K562 (cell line): ENCODE results near the gene NDUFAF2. TPM values are rescaled to one million over a fixed set of nuclear protein-coding genes. Genes with fewer than 3 reads are reported as not detected.
A peak's percentile ranks its signal among the peaks of the same experiment; 100 is the strongest.

Source experiments
- BCLAF1 ChIP-seq, 2 experiments: fragments of 450-650 bp in 1 of 2; IDR thresholded peaks; 2 replicates each; pipeline ENCODE4 v1.6.1; 2011 to 2017; ENCODE audit warnings: low read depth in 2 of 2, antibody characterized with exemption in 1 of 2, borderline replicate concordance in 1 of 2, low read length in 1 of 2, mild to moderate bottlenecking in 1 of 2, mixed read lengths in 1 of 2; ENCODE audit not compliant: control insufficient read depth in 1 of 2
- EP400 ChIP-seq: fragments of 450-650 bp; IDR thresholded peaks from 2 replicates; pipeline ENCODE4 v1.6.1; 2017; ENCODE audit warnings: antibody characterized with exemption, mild to moderate bottlenecking, moderate library complexity
- ETV6 ChIP-seq, 3 experiments: fragments of 150-350 bp in 1 of 3; sonication (generic) in 1 of 3; formaldehyde crosslinking in 1 of 3; IDR thresholded peaks; 2 replicates each; pipeline versions ENCODE4 v1.6.1 to v1.8.0; 2014 to 2022; ENCODE audit warnings: borderline replicate concordance in 2 of 3, low read depth in 2 of 3, antibody characterized with exemption in 1 of 3, low read length in 1 of 3, mild to moderate bottlenecking in 1 of 3, missing genetic modification reagents in 1 of 3
- GTF2E2 ChIP-seq: fragments of 200-800 bp; sonication (Bioruptor generic); IDR thresholded peaks from 2 replicates; pipeline ENCODE4 v1.6.1; 2016; ENCODE audit warnings: missing genetic modification characterization, missing compliant biosample characterization
- IRF9 ChIP-seq: fragments of 450-650 bp; IDR thresholded peaks from 2 replicates; pipeline ENCODE4 v1.6.1; 2016; ENCODE audit warnings: missing biosample characterization, missing genetic modification characterization
- NBN ChIP-seq: fragments of 450-650 bp; IDR thresholded peaks from 2 replicates; pipeline ENCODE4 v1.6.1; 2016; ENCODE audit warnings: low read depth, mild to moderate bottlenecking
- RFX7 ChIP-seq: fragments of 250-450 bp; sonication (Bioruptor Pico); IDR thresholded peaks from 2 replicates; pipeline ENCODE4 v1.5.1; 2021; ENCODE audit warnings: mild to moderate bottlenecking
- SMARCA5 ChIP-seq: fragments of 450-650 bp; IDR thresholded peaks from 2 replicates; pipeline ENCODE4 v1.6.1; 2016
- SRF ChIP-seq, 2 experiments: fragments of 250-450, 450-650 bp in 1 of 2; sonication (Bioruptor Pico) in 1 of 2; sonication (generic) in 1 of 2; formaldehyde crosslinking; IDR thresholded peaks; 2 replicates each; pipeline versions ENCODE4 v1.5.0 to v1.5.1; 2020 to 2022; ENCODE audit warnings: mild to moderate bottlenecking in 1 of 2, missing genetic modification reagents in 1 of 2
- TCFL5 ChIP-seq: fragments of 250-450 bp; sonication (Bioruptor Pico); conservative IDR thresholded peaks from 2 replicates; pipeline ENCODE4 v1.6.1; 2021; ENCODE audit warnings: mild to moderate bottlenecking, moderate library complexity, matching md5 sums
- TEAD1 ChIP-seq, 2 experiments: fragments of 450-650 bp in 1 of 2; sonication (generic) in 1 of 2; formaldehyde crosslinking; IDR thresholded peaks; 2 replicates each; pipeline versions ENCODE4 v1.4.0 to v1.8.0; 2020 to 2022; ENCODE audit warnings: mild to moderate bottlenecking in 2 of 2, missing genetic modification reagents in 1 of 2
- ZKSCAN3 ChIP-seq: fragments of 250-450 bp; sonication (Bioruptor Pico); IDR thresholded peaks from 2 replicates; pipeline ENCODE4 v1.4.0; 2020
- ZNF277 ChIP-seq: fragments of 250-450 bp; sonication (Bioruptor Pico); IDR thresholded peaks from 2 replicates; pipeline ENCODE4 v1.8.0; 2022; ENCODE audit warnings: inconsistent platforms, mild to moderate bottlenecking, moderate library complexity, borderline replicate concordance
- polyA plus RNA-seq, 8 experiments: library from polyadenylated mRNA; depleted of rRNA in 4 of 8; stranded (reverse) in 5 of 8; unstranded in 3 of 8; fragments of >200 nt; fragmentation: Nextera tagmentation in 2 of 8; fragmentation: Illumina TruSeq in 1 of 8; extraction: Ambion mirVana in 2 of 8; extraction: Trizol in 1 of 8; gene quantifications; 2 replicates each; pipeline versions ENCODE4 v1.2.1 to v1.2.3, GENCODE V29; 2011 to 2014; ENCODE audit warnings: inconsistent platforms in 1 of 8, missing spikeins in 1 of 8
- total RNA-seq, 7 experiments: library from RNA; depleted of rRNA in 6 of 7; stranded (reverse); fragments of >200 nt in 6 of 7; fragmentation: Illumina TruSeq in 2 of 7; extraction: Trizol in 2 of 7; gene quantifications; 2 replicates each; pipeline versions ENCODE4 v1.2.1 to v1.2.3, GENCODE V29; 2011 to 2021; ENCODE audit warnings: low replicate concordance in 1 of 7
- TF ChIP-seq, protein P1 (sequence below): fragments of 450-650 bp; IDR thresholded peaks from 2 replicates; pipeline ENCODE4 v1.6.1; 2016; ENCODE audit warnings: mild to moderate bottlenecking
- TF ChIP-seq, protein P2 (sequence below): fragments of 250-450 bp; sonication (Bioruptor Pico); IDR thresholded peaks from 2 replicates; pipeline ENCODE4 v1.5.0; 2022; ENCODE audit warnings: mild to moderate bottlenecking
- TF ChIP-seq, protein P3 (sequence below): fragments of 250-450 bp; sonication (Bioruptor Pico); IDR thresholded peaks from 2 replicates; pipeline ENCODE4 v1.4.0; 2020

The NDUFAF2 gene
- total and polyA plus RNA-seq, 9 of the 15 experiments (the other 6 are each of a cell fraction or from before 2014, with no cell fraction given), result 56.0 to 155 (median 95.9) TPM

DNA sequence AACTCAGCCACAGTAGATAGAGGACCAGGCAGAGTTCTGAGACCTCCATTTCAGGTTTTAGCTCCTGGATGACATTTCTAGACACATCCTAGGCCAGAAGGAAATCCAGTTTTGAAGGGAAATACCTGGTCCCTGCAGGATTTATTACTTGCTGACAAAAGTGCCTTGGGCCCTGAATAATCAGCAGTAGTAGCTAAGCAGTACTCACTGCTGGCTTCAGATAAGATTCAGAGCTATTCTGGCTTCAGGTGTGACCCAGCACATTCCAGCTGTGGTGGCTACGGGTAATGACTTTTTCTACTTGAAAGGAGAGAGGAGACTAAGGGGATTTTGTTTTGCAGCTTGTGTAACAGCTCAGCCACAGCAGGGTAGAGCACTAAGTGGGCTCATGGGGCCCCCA lies 34.0 kb downstream of the NDUFAF2 start (continued):
- TF ChIP-seq, protein P1, sequence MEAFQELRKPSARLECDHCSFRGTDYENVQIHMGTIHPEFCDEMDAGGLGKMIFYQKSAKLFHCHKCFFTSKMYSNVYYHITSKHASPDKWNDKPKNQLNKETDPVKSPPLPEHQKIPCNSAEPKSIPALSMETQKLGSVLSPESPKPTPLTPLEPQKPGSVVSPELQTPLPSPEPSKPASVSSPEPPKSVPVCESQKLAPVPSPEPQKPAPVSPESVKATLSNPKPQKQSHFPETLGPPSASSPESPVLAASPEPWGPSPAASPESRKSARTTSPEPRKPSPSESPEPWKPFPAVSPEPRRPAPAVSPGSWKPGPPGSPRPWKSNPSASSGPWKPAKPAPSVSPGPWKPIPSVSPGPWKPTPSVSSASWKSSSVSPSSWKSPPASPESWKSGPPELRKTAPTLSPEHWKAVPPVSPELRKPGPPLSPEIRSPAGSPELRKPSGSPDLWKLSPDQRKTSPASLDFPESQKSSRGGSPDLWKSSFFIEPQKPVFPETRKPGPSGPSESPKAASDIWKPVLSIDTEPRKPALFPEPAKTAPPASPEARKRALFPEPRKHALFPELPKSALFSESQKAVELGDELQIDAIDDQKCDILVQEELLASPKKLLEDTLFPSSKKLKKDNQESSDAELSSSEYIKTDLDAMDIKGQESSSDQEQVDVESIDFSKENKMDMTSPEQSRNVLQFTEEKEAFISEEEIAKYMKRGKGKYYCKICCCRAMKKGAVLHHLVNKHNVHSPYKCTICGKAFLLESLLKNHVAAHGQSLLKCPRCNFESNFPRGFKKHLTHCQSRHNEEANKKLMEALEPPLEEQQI, result peak; percentile 67; the same call in 1 of the 2 replicates
- TF ChIP-seq ETV6 (IDR thresholded peaks at IDR 0.05; ENCODE audit: borderline replicate concordance in 1 of 2, low read depth in 2 of 2, low read length in 1 of 2) (no peak), ETV6 (CRISPR knock-in tag; IDR thresholded peaks at IDR 0.05; ENCODE audit: borderline replicate concordance) (no peak), BCLAF1 (IDR thresholded peaks at IDR 0.05; ENCODE audit: borderline replicate concordance in 1 of 2, control insufficient read depth in 1 of 2, low read depth in 2 of 2, low read length in 1 of 2) (no peak), NBN (peak; percentile 74; the same call in 1 of the 2 replicates), ZKSCAN3 (no peak), IRF9 (tag) (no peak), TCFL5 (CRISPR knock-in tag) (no peak), EP400 (no peak; the same call in 1 of the 2 replicates), GTF2E2 (no peak), ZNF277 (CRISPR knock-in tag) (no peak), RFX7 (CRISPR knock-in tag) (no peak), SRF (CRISPR knock-in tag; IDR thresholded peaks at IDR 0.05) (no peak), SMARCA5 (no peak), TEAD1 (CRISPR knock-in tag; IDR thresholded peaks at IDR 0.05) (peak; percentile 98 to 100)
- TF ChIP-seq, protein P2, sequence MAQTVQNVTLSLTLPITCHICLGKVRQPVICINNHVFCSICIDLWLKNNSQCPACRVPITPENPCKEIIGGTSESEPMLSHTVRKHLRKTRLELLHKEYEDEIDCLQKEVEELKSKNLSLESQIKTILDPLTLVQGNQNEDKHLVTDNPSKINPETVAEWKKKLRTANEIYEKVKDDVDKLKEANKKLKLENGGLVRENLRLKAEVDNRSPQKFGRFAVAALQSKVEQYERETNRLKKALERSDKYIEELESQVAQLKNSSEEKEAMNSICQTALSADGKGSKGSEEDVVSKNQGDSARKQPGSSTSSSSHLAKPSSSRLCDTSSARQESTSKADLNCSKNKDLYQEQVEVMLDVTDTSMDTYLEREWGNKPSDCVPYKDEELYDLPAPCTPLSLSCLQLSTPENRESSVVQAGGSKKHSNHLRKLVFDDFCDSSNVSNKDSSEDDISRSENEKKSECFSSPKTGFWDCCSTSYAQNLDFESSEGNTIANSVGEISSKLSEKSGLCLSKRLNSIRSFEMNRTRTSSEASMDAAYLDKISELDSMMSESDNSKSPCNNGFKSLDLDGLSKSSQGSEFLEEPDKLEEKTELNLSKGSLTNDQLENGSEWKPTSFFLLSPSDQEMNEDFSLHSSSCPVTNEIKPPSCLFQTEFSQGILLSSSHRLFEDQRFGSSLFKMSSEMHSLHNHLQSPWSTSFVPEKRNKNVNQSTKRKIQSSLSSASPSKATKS (CRISPR knock-in tag), result no peak
- TF ChIP-seq, protein P3, sequence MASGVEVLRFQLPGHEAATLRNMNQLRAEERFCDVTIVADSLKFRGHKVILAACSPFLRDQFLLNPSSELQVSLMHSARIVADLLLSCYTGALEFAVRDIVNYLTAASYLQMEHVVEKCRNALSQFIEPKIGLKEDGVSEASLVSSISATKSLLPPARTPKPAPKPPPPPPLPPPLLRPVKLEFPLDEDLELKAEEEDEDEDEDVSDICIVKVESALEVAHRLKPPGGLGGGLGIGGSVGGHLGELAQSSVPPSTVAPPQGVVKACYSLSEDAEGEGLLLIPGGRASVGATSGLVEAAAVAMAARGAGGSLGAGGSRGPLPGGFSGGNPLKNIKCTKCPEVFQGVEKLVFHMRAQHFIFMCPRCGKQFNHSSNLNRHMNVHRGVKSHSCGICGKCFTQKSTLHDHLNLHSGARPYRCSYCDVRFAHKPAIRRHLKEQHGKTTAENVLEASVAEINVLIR (CRISPR knock-in tag), result no peak
